K562 (cell line): Measurements from ENCODE around the gene RABL6. TPM values are rescaled to one million over a fixed set of nuclear protein-coding genes. Genes with fewer than 3 reads are reported as not detected.

Experiments
- ATAC-seq: fragments of 200-7000 bp; cut with Tn5 transposase; 3 replicates; pipeline ENCODE4 v1.9.1; 2020; ENCODE audit warnings: moderate library complexity
- BruUV-seq: library from RNA; stranded (reverse); fragments of 400-500 nt; replicated peaks from 2 replicates; lab custom pipeline; 2021; lab: Mats Ljungman, UMichigan
- CTCF ChIA-PET: fragments of 300-600 bp; formaldehyde crosslinking; extraction: SDS; loops from one replicate; lab custom pipeline; 2021; ENCODE audit warnings: low intra/inter-chr PET ratio; lab: Yijun Ruan, JAX
- POLR2A ChIA-PET: fragments of 300-600, 350-650 bp; sonication (Branson Sonifier 250); formaldehyde crosslinking; extraction: SDS; loops from one replicate; lab custom pipeline; 2021; ENCODE audit warnings: antibody characterized with exemption, inconsistent platforms; lab: Yijun Ruan, JAX
- DNase-seq, 4 experiments: peaks; one replicate each; pipeline versions ENCODE4 v3.0.0 to v3.0.0-alpha.2; 2011 to 2018; ENCODE audit warnings: low spot score in 3 of 4, mixed read lengths in 3 of 4; ENCODE audit errors: extremely low read depth in 1 of 4
- FAIRE-seq: peaks from 2 replicates; lab custom pipeline; 2011; peaks lifted over from hg19 to GRCh38; lab: Jason Lieb, UNC
- H2AFZ ChIP-seq: 2 replicates; pipeline ENCODE4 v1.6.0; 2011; ENCODE audit warnings: low read depth, low read length, control low read depth, inconsistent platforms
- H3K27ac ChIP-seq: fragments of 200-600 bp; 3 replicates; pipeline ENCODE4 v1.8.0; 2011; ENCODE audit warnings: low read depth, mild to moderate bottlenecking, control low read depth, inconsistent platforms, low read length, moderate library complexity, mixed read lengths; ENCODE audit errors: extremely low read depth
- H3K27me3 ChIP-seq, 2 experiments: fragments of 300-600 bp in 1 of 2; 2 replicates in 1 of 2; 3 replicates in 1 of 2; pipeline versions ENCODE4 v1.6.0 to v1.8.0; 2011; ENCODE audit warnings: inconsistent platforms in 2 of 2, low read length in 2 of 2, mild to moderate bottlenecking in 1 of 2, mixed read lengths in 1 of 2, moderate library complexity in 1 of 2; ENCODE audit not compliant: control insufficient read depth in 2 of 2, insufficient read depth in 2 of 2
- H3K36me3 ChIP-seq: fragments of 300-600 bp; 3 replicates; pipeline ENCODE4 v1.8.0; 2011; ENCODE audit warnings: mild to moderate bottlenecking, low read length, inconsistent platforms; ENCODE audit not compliant: control insufficient read depth, insufficient read depth
- H3K4me1 ChIP-seq, 2 experiments: fragments of 200-600 bp in 1 of 2; replicated peaks in 1 of 2; 2 replicates in 1 of 2; 3 replicates in 1 of 2; pipeline versions ENCODE4 v1.5.1 to v1.8.0; 2011; ENCODE audit warnings: inconsistent platforms in 2 of 2, low read length in 2 of 2, mild to moderate bottlenecking in 1 of 2, mixed read lengths in 1 of 2, moderate library complexity in 1 of 2; ENCODE audit not compliant: control insufficient read depth in 2 of 2, insufficient read depth in 2 of 2
- H3K4me2 ChIP-seq: 2 replicates; pipeline ENCODE4 v1.6.1; 2011; ENCODE audit warnings: low read length, control low read depth, inconsistent platforms, mixed read lengths; ENCODE audit not compliant: insufficient read depth
- H3K4me3 ChIP-seq: fragments of 200-600 bp; sonication (generic), shearing (Covaris generic); 2 replicates; pipeline ENCODE4 v1.5.1; 2016; ENCODE audit warnings: control low read depth, inconsistent platforms
- H3K79me2 ChIP-seq: fragments of 200-600 bp; 3 replicates; pipeline ENCODE4 v1.8.0; 2011; ENCODE audit warnings: low read length, inconsistent platforms; ENCODE audit not compliant: control insufficient read depth, insufficient read depth
- H3K9ac ChIP-seq, 2 experiments: 2 replicates each; pipeline versions ENCODE4 v1.6.0 to v1.6.1; 2011; ENCODE audit warnings: low read depth in 2 of 2, low read length in 2 of 2, control low read depth in 1 of 2, inconsistent platforms in 1 of 2, mild to moderate bottlenecking in 1 of 2, mixed read lengths in 1 of 2; ENCODE audit not compliant: insufficient read depth in 1 of 2
- H3K9me1 ChIP-seq: one replicate; pipeline ENCODE4 v1.6.0; 2011; ENCODE audit warnings: inconsistent platforms, mild to moderate bottlenecking, low read length, moderate library complexity; ENCODE audit not compliant: control insufficient read depth, insufficient read depth
- H3K9me3 ChIP-seq: replicated peaks from 2 replicates; pipeline ENCODE4 v1.5.1; 2011; ENCODE audit warnings: low read depth, low read length, inconsistent platforms; ENCODE audit not compliant: control insufficient read depth, insufficient read depth
- H4K20me1 ChIP-seq: replicated peaks from 2 replicates; pipeline ENCODE4 v1.6.1; 2011; ENCODE audit warnings: low read length, inconsistent platforms, mixed read lengths; ENCODE audit not compliant: control insufficient read depth, insufficient read depth
- CBFA2T2 ChIP-seq: fragments of 450-650 bp; conservative IDR thresholded peaks from 2 replicates; pipeline ENCODE4 v1.6.1; 2017; ENCODE audit warnings: mild to moderate bottlenecking
- CTCF ChIP-seq, 3 experiments: IDR thresholded peaks in 2 of 3; conservative IDR thresholded peaks in 1 of 3; 2 replicates each; pipeline ENCODE4 v1.5.1; 2011 to 2012; ENCODE audit warnings: low read length in 3 of 3, mild to moderate bottlenecking in 3 of 3, control low read depth in 2 of 3, improper control_type of control experiment in 1 of 3, inconsistent platforms in 1 of 3, low read depth in 1 of 3, mixed read lengths in 1 of 3, moderate library complexity in 1 of 3; ENCODE audit not compliant: insufficient read depth in 2 of 3
- NR1H2 ChIP-seq: sonication (generic); formaldehyde crosslinking; IDR thresholded peaks from 2 replicates; pipeline ENCODE4 v1.4.0; 2020; ENCODE audit warnings: mild to moderate bottlenecking, missing genetic modification reagents
- POLR2G ChIP-seq: fragments of 200-400 bp; formaldehyde crosslinking; IDR thresholded peaks from 2 replicates; pipeline ENCODE4 v1.6.1; 2017; ENCODE audit warnings: low read depth, mild to moderate bottlenecking, antibody characterized with exemption, low read length, moderate library complexity
- RBM14 ChIP-seq: fragments of 200-400 bp; formaldehyde crosslinking; IDR thresholded peaks from 2 replicates; pipeline ENCODE4 v1.6.1; 2018; ENCODE audit warnings: low read depth, mild to moderate bottlenecking, low read length, moderate library complexity, borderline replicate concordance; ENCODE audit not compliant: insufficient read depth
- ZBTB33 ChIP-seq: sonication (generic); formaldehyde crosslinking; IDR thresholded peaks from 2 replicates; pipeline ENCODE4 v1.8.1; 2023; ENCODE audit warnings: mild to moderate bottlenecking, missing genetic modification reagents
- ZNF41 ChIP-seq: fragments of 250-450 bp; sonication (Bioruptor Pico); conservative IDR thresholded peaks from 2 replicates; pipeline ENCODE4 v1.4.0; 2020; ENCODE audit warnings: mild to moderate bottlenecking
- ZNF584 ChIP-seq: fragments of 200-800 bp; sonication (Bioruptor generic); IDR thresholded peaks from 2 replicates; pipeline ENCODE4 v1.6.1; 2016; ENCODE audit warnings: low read depth, mild to moderate bottlenecking, missing genetic modification characterization, missing compliant biosample characterization
- WGBS: fragments of 100-300 bp; shearing (Covaris generic); methylation state at CpG from one replicate; pipeline ENCODE4 v1.1.6; 2016; ENCODE audit warnings: low coverage, mixed read lengths; ENCODE audit not compliant: insufficient coverage; ENCODE audit errors: missing lambda C conversion rate; 5-methylcytosine and 5-hydroxymethylcytosine counted together
- in situ Hi-C: fragments of 300-500 bp; cut with MboI; formaldehyde crosslinking; loops from 4 replicates; pipeline ENCODE4 v1.15.0; 2018; ENCODE audit warnings: inconsistent platforms, mixed read lengths
- intact Hi-C: fragments of 100-400 bp; cut with micrococcal nuclease; formaldehyde crosslinking; loops from 2 replicates; pipeline ENCODE4 v1.14.2; 2022
- polyA plus RNA-seq, 8 experiments: library from polyadenylated mRNA; depleted of rRNA in 4 of 8; stranded (reverse) in 5 of 8; unstranded in 3 of 8; fragments of >200 nt; fragmentation: Nextera tagmentation in 2 of 8; fragmentation: Illumina TruSeq in 1 of 8; extraction: Ambion mirVana in 2 of 8; extraction: Trizol in 1 of 8; gene quantifications; 2 replicates each; pipeline versions ENCODE4 v1.2.1 to v1.2.3, GENCODE V29; 2011 to 2014; ENCODE audit warnings: inconsistent platforms in 1 of 8, missing spikeins in 1 of 8
- total RNA-seq, 7 experiments: library from RNA; depleted of rRNA in 6 of 7; stranded (reverse); fragments of >200 nt in 6 of 7; fragmentation: Illumina TruSeq in 2 of 7; extraction: Trizol in 2 of 7; gene quantifications; 2 replicates each; pipeline versions ENCODE4 v1.2.1 to v1.2.3, GENCODE V29; 2011 to 2021; ENCODE audit warnings: low replicate concordance in 1 of 7
- TF ChIP-seq, protein P1 (sequence below): fragments of 250-450 bp; sonication (Bioruptor Pico); IDR thresholded peaks from 2 replicates; pipeline ENCODE4 v1.8.0; 2022; ENCODE audit warnings: inconsistent platforms, mild to moderate bottlenecking, moderate library complexity, borderline replicate concordance

Gene RABL6
- total and polyA plus RNA-seq, 9 of the 15 experiments (the other 6 are each of a cell fraction or from before 2014, with no cell fraction given): 5.6 to 181 (median 84.5) TPM

DNA sequence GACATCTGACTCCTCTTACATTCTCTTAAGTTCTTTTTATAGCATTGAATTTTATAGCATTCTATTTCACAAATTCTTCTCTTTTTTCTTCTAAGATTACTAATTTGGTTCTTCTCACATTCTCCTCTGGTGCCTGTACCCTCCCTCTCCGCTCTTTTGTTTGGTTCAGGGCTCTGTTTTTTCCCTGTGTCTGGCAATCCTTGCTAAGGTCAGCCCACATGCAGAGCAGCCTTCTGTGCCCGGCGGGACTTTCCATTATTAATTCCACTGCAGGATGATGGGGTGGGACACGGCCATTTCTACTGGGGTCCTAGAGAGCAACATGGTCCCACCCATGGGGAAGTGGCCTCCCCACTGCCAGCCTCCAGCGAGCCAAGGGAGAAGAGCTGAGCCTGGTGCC lies 68.7 kb downstream of the RABL6 start (continued):
- no peak for TF ChIP-seq ZNF41
- no peak for TF ChIP-seq ZNF584 (CRISPR knock-in tag)
- TF ChIP-seq, protein P1, sequence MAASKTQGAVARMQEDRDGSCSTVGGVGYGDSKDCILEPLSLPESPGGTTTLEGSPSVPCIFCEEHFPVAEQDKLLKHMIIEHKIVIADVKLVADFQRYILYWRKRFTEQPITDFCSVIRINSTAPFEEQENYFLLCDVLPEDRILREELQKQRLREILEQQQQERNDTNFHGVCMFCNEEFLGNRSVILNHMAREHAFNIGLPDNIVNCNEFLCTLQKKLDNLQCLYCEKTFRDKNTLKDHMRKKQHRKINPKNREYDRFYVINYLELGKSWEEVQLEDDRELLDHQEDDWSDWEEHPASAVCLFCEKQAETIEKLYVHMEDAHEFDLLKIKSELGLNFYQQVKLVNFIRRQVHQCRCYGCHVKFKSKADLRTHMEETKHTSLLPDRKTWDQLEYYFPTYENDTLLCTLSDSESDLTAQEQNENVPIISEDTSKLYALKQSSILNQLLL (CRISPR knock-in tag): no peak
- TF ChIP-seq NR1H2 (CRISPR knock-in tag): no peak

DNA sequence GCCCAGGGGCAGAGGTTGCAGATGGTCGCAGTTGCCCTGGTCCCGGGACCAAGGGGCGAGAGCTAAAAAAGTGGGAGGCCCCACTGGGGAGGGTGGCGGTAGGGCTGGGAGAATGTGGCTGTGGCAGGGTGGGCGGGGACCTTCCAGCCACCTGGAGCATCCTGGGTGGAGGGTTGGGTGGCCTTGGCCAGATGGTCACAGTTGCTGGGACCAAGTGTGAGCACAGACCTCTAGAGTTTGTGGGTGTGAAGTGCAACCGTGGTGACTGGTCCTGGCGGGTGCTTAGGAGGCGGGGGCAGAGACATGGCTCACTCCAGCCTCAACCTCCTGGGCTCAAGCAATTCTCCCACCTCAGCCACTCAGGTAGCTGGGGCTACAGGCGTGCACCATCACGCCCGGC lies 72.9 kb downstream of the RABL6 start:
- 43% methylated on average over 4 of the region's 11 CpGs for WGBS
- H4K20me1 ChIP-seq: no peaks in the 10 kb centered on the region
- TF ChIP-seq CBFA2T2 (no peak), CTCF (IDR thresholded peaks at IDR 0.05 in 2 of 3, conservative IDR thresholded peaks at IDR 0.05 in 1 of 3; ENCODE audit: insufficient read depth in 2 of 3, low read depth in 1 of 3, low read length in 3 of 3) (0 out of 6 replicates have a peak, but pooled peaks of 1 of the 3 experiments have one; percentile 3), RBM14 (no peak), ZBTB33 (CRISPR knock-in tag) (peak; percentile 80), POLR2G (peak; percentile 51; the same call in 1 of the 2 replicates)
- no peak overlapping the region for H3K27ac ChIP-seq
- peaks cover 6% of the 10 kb centered on the region; the same call in 1 of the 3 replicates for H3K36me3 ChIP-seq
- no peak overlapping the region for H2AFZ ChIP-seq
- peak in 2 of 4 experiments; percentile 29 to 37 for DNase-seq
- H3K4me1 ChIP-seq: peaks cover 21 to 44% of the 10 kb centered on the region in 2 experiments
- in situ Hi-C loops: no loop called here
- BruUV-seq: no TSS peak
- H3K79me2 ChIP-seq: peaks cover 10% of the 10 kb centered on the region
- intact Hi-C loops: no loop called here
- POLR2A ChIA-PET: interaction anchor here (0.5 to 2.2 kb wide), 5 partner anchors 10 to 703 kb away, joined by 3 to 15 read pairs (median 4); no protein-coding TSS in a partner anchor
- H3K27me3 ChIP-seq: no peaks in the 10 kb centered on the region
- CTCF ChIA-PET: no interaction called here
- no peak for FAIRE-seq
- no peak overlapping the region for H3K9ac ChIP-seq
- ATAC-seq: peak; percentile 18; the same call in 2 of the 3 replicates
- H3K4me2 ChIP-seq: no peak overlapping the region
- H3K4me3 ChIP-seq: no peak overlapping the region
- peaks cover 2% of the 10 kb centered on the region for H3K9me1 ChIP-seq
- H3K9me3 ChIP-seq: no peaks in the 10 kb centered on the region
